NCI-H526 (cell line): ENCODE measurements around the gene CLDN9.

Experiments used
- DNase-seq, 2 experiments: peaks; one replicate each; lab custom pipeline; 2025; lab: John Stamatoyannopoulos, UW

CLDN9 gene

GRCh38 chr16:2996298-2996697, 16.4 kb upstream of the CLDN9 start:
- DNase-seq = no peak

- DNase-seq = no peak
Measured at GRCh38 chr16:2999929-3000328, 12.8 kb upstream of the CLDN9 start.

DNA sequence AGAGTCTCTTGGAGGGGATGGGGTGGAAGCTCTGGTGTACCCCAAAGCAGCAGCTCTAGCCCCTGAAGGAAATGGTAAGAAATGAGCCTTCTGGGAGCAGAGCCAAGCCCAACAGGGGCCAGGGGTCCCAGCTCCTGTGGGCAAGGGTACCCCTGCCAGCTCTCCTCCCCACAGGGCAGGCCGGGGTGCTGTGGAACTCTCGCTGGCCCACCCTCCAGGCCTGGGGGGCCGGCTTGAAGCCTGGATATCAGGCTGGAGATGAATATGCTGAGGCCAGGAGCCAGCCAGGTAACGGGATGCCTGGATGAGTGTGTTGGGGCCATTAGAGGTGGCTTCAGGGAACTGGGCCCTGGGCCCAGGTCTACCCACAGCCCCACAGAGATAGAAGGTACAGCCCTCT, 12.2 kb upstream of the CLDN9 start:
- DNase-seq = no peak

- no peak for DNase-seq
Measured at GRCh38 chr16:3001316-3001715, 11.4 kb upstream of the CLDN9 start.

DNA sequence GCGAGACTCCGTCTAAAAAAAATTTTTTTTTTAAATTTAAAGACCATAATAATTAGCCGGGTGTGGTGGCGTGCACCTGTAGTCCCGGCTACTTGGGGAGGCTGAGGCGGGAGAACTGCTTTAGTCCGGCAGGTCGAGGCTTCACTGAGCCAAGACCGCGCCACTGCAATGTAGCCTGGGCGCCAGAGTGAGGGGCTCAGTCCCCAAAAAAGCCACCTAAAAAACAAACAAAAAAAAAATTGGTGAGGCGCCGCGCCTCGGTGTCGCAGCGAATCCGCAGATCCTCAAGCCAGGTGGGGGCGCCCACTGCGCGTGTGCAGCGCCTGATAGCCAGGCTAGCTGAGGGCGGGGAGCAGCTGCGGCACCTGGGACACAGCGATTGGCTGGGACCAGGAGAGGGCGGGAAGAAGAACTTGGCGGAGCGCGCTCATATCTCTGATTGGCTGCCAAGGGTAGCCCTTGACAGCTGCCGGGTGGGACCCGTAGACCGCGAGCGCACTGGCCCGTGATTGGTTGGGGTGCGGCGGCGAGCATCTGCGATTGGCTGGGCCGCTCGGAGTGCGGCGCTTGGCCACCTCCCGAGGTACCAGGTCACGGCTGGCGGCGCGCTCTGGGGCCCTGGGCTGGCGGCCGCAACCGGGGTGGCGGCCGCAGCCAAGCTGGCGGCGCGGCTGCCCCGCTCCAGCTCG, 9.0 kb upstream of the CLDN9 start:
- peak; percentile 91 to 97 for DNase-seq

DNA sequence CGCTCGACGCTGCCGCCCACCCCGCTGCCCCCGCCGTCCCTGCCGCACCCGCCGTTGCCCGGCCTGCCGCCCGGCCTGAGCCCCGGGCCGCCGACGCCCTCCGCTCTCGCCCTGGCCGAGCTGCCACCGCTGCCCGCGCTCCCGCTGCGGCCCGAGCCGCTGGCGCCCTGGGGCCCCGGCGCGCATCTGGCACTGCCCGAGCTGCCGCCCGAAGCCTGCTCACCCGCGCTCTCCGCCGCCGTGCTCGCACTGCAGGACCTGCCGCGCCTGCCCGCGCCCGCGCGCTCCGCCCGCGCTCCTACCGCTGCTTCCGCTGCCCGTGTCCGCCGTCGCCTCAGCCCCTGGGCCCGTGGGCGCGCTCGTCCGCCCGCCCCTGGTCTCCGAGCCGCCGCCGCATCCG, 8.4 kb upstream of the CLDN9 start:
- DNase-seq = peak in 1 of 2 experiments; percentile 50

DNA sequence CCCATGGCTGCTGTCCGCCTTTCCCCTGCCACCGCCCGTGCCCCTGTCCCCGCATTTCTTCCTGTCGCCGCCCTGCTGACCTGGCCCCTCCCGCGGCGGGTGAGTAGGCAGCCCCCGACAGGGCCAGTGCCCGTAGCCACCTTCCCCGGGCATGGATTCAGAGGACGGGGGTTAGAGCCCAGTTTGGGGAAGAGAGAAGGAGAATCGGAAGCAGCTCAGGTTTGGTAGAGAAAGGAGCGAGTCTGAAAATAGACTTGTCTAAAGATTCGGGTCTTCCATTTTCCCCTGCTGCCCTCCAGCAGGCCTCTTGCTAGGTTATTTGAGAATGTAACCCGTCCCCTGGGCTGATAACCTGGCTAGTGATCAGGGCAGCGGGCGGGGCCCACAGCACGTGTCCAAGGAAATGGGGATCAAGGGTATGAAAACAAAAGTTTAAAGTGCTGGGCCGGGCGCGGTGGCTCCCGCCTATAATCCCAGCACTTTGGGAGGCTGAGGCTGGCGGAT, 7.9 kb upstream of the CLDN9 start:
- DNase-seq = no peak

DNA sequence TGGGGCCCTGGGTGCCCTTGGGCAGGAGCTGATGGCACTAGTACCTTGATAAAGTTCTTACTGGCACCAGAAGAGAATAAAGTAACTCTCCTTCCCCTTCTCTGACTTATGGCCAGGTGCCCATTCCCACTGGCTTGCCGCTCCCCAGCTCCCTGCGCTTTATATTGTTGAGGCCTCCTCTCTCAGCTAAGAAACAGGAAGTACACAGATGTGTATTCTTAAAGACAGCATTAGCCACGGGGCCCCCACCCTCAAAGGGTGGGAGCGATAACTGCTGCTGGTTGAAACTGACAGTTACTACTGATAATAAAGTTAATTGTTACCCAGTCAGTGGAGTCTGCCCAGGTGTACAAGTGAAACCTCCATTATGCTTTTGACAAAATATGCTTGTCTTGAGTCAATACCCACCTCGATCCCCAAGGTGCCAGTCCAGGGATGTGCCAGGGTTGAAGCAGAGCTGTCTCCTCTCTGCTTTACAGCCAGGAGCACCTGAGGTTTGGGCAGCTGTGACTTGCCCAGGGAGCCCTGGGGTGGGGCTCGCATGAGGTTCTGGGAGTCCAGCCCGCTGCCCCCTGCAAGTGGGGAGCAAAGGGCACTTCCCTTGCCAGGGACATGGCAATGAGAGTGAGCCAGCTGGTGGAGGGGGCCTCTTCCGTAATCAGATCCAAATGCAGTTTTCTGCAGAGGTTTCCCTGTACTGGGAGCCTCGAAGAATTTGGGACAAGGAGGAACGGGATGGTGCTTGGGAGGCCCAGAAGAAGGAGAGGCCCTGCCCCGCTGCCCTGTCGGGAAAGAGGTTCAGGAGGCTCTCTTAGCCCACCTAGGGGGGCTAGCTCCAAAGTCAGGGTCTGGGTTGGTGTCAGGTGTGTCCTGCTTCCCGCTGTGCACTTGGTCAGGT, 5.4 kb upstream of the CLDN9 start:
- DNase-seq = no peak

DNA sequence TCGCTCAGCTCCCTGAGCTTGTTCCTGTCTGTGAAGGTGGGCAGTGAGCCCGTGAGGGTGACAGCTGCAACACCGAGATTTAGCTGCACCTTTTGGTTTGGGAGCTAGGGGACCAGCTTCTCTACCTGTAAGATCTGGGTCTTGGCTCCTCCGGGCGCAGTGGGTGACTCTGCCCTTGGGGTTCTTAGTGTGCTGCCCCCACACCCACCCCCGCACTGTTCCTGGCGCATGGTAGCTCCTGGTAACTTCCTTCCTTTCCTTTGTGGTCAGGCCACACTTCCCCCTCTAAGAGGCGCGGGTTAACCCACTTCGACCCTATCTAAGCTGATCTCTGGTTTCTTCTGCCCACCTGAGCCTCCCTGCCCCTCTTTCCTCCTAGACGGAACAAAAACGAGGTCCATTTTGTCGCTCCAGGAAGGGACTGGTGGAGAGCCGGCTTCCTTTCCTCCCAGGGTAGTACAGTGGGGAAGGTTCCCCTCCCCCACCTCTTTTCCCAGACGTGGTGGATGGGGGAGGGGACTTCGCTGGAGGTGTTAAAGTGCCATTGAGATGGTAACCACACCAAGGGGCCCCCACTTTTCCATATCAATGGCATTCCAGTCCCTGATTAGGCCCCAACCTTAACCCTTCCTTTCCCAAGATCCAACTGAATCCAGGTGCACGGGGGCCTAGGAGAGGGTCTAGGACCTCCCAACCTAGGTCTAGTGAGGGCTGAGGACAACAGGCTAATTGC, 4.6 kb upstream of the CLDN9 start:
- DNase-seq = no peak

GRCh38 chr16:3008690-3009037, 4.1 kb upstream of the CLDN9 start:
- DNase-seq = no peak

- DNase-seq = no peak
Measured at GRCh38 chr16:3009568-3010390, 2.9 kb upstream of the CLDN9 start.

DNA sequence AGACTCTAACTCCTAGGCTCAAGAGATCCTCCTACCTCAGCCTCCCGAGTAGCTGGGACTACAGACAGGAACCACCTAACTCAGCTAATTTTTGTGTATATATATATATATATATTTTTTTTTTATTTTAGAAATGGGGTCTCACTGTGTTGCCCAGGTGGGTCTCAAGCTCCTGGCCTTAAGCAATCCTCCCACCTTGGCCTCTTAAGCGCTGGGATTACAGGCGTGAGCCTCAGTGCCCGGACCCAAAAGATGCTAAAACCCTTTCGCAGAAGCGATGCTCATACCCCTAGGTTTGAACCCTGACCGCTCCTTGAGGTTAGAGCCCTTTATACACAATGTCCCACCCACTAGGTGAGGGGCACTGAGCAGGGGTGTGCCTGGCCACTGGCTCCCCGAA, 2.2 kb upstream of the CLDN9 start:
- DNase-seq = no peak

DNA sequence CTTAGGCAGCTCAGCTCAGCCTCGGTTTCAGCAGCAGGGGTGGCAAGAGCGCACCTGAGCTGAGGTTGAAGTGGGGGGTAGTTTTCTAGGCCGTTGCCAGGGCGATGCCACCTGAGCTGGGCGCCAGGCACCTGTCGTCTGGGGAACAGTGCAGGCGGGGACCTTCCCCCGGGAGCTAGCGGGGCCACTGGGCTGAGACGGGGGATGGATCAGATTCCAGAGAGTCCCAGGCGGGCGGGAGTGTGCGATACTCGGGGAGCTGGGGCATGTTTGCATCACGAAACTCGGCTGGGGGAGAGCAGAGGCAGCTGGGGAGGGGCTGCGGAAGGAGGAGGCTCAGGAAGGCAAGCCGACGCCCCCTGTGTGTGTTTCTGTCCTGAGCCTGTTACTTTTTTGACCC, 477 bp upstream of the CLDN9 start:
- peak; percentile 33 to 73 for DNase-seq

DNA sequence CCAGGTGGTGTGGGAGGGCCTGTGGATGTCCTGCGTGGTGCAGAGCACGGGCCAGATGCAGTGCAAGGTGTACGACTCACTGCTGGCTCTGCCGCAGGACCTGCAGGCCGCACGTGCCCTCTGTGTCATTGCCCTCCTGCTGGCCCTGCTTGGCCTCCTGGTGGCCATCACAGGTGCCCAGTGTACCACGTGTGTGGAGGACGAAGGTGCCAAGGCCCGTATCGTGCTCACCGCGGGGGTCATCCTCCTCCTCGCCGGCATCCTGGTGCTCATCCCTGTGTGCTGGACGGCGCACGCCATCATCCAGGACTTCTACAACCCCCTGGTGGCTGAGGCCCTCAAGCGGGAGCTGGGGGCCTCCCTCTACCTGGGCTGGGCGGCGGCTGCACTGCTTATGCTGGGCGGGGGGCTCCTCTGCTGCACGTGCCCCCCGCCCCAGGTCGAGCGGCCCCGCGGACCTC, 798 bp downstream of the CLDN9 start:
- DNase-seq = no peak

DNA sequence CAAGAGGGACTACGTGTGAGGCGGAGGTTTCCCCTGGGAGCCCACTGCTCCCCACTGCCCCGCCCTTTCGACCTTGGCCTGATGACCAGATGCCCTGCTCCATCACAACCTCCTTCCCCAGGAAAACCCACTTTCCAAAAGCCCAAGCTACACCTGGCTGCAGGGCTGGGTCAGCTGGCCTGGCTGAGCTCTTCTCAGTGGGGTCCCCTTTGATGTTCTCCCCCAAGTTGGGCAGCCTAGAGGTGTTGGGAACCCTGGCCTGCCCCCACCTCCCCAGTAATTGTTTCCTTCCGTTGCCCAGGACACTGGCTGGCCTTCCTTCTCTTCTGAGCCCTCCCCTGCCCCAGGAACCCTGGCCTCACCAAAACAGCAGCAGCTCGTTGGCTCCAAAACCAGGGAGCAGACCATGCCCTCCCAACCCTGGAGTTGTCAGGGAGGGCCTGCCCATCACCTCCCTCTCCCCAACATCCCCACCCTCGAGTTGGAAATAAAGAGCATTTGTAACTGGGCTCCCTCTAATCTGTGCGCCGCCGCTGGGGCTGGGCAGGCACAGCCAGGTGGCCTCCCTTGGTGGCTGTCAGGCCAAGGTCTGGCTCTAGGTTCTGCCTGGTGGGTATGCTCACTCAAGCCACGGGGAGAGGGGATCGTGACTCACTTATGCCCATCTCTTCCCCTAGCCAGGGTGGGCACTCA, 1.4 kb downstream of the CLDN9 start:
- DNase-seq = no peak

DNA sequence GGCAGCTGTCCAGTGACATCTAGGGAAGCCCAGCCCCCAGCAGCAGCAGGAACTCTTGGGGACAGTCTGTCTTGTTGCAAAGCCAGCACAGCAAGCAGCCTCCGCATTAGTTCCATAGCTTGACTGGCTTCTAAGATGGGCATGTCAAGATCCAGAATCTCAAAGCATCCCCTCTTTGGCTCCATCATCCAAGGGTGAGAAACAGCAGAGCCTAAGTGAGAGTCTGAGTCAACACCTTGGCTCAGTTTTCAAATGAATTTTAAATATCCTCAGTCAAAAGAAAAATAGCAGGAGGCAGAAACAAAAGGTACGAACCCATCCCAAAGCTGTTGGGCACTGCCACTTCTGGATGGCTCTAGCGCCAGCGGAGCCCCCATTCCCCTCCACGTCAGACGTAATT, 2.2 kb downstream of the CLDN9 start:
- DNase-seq = no peak

GRCh38 chr16:3015865-3016521, 3.3 kb downstream of the CLDN9 start:
- no peak for DNase-seq

DNA sequence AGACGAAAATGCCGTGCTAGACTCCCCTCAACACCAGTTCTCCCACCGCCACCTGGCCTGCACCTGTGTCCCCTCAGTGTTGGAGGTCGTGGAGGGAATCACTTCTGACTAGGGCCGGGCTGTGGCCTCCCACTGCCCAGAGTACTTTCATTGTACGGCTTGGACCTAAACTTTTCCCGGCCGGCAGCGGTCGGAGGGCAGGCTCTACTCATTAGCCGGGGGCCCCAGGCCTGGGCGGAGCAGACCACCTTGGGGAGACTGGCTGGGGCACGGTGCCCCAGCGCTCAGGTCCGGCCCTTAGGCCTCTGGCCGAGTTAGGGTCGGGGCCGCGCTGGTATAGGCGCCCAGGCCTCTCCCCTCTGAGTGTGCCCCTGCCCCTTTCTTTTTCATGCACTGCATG, 4.6 kb downstream of the CLDN9 start:
- DNase-seq = no peak

DNA sequence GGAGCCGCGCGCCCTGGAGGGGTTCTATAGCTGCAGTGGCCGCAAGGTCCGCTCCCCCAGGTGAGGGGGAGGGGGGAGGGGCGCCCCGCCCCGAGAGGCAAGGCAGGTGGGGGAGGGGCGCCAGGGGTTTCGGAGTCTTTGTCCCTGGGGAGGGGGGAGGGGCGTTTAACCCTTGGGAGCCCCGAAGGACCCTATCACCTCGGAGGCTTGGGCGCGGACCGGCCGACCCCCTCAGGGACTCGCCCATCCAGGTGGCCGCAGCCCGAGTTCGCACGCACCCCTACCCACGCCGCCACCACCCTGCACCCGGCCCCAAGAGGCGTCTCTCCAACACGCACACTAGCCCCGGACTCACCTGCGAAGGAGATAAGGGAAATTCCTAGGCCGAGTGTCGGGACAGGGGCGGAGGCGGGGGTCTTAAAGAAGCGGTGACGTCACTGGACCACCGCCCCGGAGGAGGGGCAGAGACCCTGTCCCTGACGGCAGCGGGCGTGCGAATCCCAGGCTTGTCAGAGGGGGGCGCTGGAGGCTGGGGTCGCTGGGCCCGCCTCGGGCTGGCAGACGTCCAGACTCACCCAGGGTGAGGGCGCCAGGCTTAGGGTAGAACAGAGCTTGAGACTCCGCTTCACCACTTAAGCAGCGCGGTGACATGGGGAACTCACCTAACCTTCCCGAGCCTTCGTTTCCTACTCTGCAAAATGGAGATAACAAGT, 5.2 kb downstream of the CLDN9 start, which contains the start of gene CLDN6:
Gene CLDN6 (minus strand): TSS at position 390 of the 713 bp plus-strand sequence. CDS start 2,162 bp downstream, outside the sequence.
- DNase-seq = peak in 1 of 2 experiments; percentile 47
